ENCODE measurements around the gene FOXP1.

FOXP1 gene

DNA sequence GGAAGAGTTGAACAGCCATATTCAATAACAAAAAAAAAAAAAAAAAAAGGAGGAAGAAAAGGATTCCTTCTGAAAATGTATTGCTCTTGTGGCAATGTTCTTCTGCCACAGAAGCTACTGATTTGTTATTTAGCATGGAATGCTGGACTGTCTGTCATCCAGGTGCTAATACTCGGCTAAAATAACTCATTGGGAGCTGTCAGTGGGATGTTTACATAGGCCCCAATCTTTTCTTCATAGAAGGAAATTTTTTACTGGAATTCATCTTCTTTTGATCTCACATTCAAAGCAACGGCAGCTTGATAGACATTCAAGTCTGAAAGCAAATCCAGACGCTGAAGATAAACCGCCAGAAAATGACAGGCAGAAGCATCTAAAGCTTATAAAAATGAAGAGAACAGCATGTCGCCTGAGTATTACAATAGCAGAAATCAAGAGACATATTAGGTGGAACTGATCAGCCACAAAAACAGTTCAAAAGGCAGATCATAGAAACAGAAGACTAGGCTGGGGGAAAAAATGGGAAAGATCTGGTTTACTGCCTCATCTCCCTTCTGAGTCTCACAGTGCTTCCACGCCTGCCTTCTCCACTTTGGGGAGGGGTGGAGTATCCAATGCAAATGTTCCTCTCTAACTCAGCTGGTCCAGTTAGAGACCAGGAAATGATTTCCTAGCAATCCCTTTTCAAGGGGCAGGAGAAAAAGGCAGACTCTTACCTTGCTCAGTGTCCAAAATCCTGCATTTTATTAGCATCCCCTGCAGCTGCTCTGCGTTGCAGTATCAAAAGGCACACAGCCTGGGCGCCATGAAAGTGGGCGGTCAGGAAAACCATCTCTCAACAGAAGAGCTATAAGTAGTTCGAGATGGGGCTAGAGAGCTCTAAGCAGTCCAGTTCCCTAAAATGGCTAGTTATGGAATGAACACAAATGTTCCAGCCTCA lies 451.9 kb downstream of the FOXP1 start:
- no peak overlapping the region for H3K4me3 ChIP-seq (ENCODE audit: low read depth, low read length)

DNA sequence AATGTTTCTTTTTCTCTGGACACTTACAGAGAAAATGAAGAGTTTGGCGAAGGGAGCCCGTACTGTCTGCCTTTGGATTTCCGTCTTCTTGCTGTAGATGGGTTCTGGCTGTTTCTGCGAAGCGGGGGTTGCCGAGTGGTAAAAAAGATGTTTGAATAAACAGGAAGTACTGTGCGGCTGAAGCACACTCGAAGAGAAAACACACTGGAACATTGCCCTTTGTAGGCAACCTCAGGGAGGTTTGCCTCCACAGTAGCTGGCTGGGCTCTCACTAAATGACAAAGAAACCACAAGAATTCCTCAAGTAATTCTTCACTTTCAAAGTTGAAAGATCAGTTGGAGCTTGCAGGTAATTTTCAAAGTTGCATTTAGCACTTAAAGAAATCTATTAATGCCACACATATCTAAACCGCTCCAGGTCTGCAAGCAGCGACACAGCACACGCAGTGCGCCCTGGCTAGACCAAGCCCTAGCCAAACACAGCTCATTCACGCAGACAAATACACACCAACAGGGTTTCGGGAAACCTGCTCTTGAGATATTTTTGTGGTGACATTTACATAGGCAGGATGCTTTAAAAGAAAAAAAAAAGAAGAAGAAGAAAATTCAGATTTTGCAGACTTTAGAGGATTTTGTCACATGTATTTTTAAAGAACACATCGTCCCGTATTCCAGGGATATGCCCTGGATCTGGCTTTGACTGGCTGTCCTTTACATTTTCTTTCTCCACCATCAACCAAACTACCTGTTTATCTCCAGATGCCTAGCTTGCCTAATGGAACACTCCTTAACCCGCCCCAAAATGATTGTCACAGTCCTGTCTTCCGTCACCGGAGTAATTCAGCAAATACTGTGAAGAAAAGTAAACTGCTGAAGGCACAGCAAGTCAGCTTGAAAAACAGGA lies 452.8 kb downstream of the FOXP1 start:
- TF ChIP-seq, protein P1, sequence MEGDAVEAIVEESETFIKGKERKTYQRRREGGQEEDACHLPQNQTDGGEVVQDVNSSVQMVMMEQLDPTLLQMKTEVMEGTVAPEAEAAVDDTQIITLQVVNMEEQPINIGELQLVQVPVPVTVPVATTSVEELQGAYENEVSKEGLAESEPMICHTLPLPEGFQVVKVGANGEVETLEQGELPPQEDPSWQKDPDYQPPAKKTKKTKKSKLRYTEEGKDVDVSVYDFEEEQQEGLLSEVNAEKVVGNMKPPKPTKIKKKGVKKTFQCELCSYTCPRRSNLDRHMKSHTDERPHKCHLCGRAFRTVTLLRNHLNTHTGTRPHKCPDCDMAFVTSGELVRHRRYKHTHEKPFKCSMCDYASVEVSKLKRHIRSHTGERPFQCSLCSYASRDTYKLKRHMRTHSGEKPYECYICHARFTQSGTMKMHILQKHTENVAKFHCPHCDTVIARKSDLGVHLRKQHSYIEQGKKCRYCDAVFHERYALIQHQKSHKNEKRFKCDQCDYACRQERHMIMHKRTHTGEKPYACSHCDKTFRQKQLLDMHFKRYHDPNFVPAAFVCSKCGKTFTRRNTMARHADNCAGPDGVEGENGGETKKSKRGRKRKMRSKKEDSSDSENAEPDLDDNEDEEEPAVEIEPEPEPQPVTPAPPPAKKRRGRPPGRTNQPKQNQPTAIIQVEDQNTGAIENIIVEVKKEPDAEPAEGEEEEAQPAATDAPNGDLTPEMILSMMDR (IDR thresholded peaks at IDR 0.05; ENCODE audit: low read depth, low read length) = no peak
- H3K4me3 ChIP-seq (ENCODE audit: low read depth, low read length) = peak overlapping the region; percentile 57

More for the DNA sequence above, 451.9 kb downstream of the FOXP1 start:
- TF ChIP-seq, protein P1 (IDR thresholded peaks at IDR 0.05; ENCODE audit: low read depth, low read length) = no peak

DNA sequence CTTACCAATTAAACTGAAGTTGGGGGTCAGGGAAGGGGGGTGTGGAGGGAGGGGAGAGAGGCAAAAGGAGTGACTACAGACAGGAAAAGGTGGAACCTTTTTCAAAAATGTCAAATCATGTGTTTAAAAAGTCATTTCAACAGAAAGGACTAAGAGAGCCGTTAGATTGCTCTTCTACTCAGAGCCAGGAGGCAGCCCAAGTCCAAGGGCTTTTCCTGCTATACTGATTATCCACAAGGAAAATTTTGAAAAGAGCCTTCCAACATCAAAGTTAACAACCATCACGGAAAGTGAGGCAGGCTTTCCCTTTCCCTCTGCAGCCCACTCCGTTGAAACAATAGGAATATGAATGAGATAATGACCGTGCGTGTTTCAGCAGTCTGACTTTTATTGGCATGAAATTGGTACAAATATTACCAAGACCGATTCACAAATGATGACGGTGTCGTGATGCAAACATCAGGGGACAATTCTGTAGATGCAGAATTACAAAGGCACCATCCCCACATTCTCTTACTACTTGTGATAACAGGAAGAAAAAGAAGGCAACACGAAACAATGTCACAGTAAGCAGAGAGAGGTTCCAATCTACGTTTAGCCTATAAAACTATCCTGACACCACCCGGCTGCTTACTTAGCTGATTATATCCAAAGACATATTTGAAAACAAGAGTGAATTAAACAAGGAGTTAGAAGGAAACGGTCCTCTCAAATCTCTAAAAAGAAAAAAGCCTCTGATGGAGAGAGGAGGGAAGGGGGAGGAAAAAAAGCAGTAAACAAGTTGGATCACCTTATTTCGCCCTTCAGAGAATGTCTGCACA lies 453.7 kb downstream of the FOXP1 start:
- TF ChIP-seq, protein P1 (IDR thresholded peaks at IDR 0.05; ENCODE audit: low read depth, low read length) = no peak
- peak overlapping the region; percentile 57 for H3K4me3 ChIP-seq (ENCODE audit: low read depth, low read length)

DNA sequence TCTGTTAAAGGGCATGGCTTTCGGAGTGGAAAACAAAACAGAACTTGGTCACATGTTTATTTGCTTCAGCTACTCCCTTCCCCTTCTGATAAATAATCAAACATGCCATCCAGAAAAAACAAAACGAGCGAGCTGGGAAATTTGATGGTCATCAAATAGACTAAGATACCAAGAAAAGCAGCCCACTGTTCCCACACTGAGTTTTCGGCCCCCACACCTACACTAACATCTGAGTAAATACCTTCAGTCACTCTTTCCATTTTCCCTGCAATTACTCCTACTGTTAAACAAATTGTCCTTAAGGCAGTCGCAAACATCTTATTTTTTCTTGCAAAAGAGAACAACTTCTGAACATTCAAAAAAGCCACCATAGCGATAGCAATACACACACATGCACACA lies 454.6 kb downstream of the FOXP1 start:
- TF ChIP-seq, protein P1 (IDR thresholded peaks at IDR 0.05; ENCODE audit: low read depth, low read length) = no peak
- H3K4me3 ChIP-seq (ENCODE audit: low read depth, low read length) = peak overlapping the region; percentile 57

DNA sequence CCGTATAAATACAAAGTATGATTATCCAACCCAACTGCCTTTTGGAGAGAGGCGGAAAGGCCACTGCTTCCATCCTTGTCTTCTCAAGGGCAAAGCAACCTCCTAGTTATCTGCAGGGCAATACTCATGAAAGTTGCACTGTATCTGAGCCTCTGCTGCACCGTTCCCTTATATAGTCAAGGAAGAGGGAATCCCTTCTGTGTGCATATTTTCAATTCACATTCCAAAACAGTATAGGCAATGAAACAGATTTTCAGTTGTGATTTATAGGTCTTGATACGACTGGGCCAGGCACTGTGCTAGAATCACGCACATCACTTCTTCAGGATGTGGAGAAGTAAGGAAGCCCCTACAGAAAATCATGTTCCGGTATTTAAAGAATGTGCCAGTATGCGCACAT lies 455.7 kb downstream of the FOXP1 start:
- no peak overlapping the region for H3K4me3 ChIP-seq (ENCODE audit: low read depth, low read length)
- TF ChIP-seq, protein P1 (IDR thresholded peaks at IDR 0.05; ENCODE audit: low read depth, low read length) = no peak

DNA sequence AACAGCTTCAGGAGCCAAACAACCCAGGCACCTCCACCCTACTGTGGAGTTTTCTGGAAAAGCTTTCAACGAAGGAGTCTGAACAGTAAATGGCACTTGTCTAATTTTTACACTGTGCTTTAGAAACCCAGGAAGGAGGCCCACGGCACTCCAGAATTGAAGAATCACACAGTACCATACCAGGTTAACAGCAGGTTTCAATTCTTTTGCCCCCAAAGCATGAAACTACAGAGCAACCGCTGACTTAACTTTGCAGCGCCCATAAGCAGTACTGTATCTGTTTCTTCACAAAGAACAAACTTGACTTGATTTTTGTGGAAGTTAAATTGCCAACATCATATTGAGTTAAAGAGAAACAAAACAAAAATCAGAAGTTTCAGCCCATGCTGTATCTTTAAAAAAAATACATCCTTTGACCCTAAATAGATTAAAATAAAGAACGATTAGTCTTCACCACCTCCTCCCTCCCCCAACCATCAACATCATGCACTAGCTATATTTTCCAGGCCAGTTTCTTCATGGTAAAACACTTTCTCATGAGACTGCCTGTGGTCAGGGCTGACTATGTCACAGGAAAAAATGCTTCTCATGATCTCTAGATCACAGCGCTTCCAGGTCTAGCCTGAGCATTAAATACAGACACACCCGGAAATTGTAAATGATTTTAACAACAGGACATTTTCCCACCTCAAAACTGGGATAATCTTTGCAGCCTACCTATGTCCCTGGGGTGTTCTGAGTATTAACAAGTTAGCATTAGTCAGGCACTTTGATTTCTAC lies 456.3 kb downstream of the FOXP1 start:
- TF ChIP-seq, protein P1 (IDR thresholded peaks at IDR 0.05; ENCODE audit: low read depth, low read length) = no peak
- no peak overlapping the region for H3K4me3 ChIP-seq (ENCODE audit: low read depth, low read length)

Measured in WI38 (cell line).